Stimulated activated memory B cell treated with anti-CD40 and anti-IgM and Interleukin-4, amounts not matched to agents 10 μg/mL and 1 μg/mL and 100 μg/mL, for 72 hours (primary cell): ENCODE measurements around the gene CLBA1.

Experiments
- ATAC-seq: fragments of 150-1000 bp; cut with Tn5 transposase; 2 replicates; pipeline ENCODE4 v1.10.0; 2021
- H3K27ac Mint-ChIP-seq: one replicate; pipeline ENCODE4 v1.8.0; 2022; ENCODE audit warnings: mild to moderate bottlenecking, mixed read lengths
- H3K27me3 Mint-ChIP-seq: one replicate; pipeline ENCODE4 v1.8.0; 2022; ENCODE audit warnings: mixed read lengths
- H3K36me3 Mint-ChIP-seq: one replicate; pipeline ENCODE4 v1.8.0; 2022; ENCODE audit warnings: mixed read lengths
- H3K4me1 Mint-ChIP-seq: one replicate; pipeline ENCODE4 v1.8.0; 2022; ENCODE audit warnings: mixed read lengths
- H3K4me3 Mint-ChIP-seq: one replicate; pipeline ENCODE4 v1.8.0; 2022; ENCODE audit warnings: mild to moderate bottlenecking, moderate library complexity, mixed read lengths
- H3K9me3 Mint-ChIP-seq: one replicate; pipeline ENCODE4 v1.8.0; 2022; ENCODE audit warnings: mixed read lengths

The CLBA1 gene

DNA sequence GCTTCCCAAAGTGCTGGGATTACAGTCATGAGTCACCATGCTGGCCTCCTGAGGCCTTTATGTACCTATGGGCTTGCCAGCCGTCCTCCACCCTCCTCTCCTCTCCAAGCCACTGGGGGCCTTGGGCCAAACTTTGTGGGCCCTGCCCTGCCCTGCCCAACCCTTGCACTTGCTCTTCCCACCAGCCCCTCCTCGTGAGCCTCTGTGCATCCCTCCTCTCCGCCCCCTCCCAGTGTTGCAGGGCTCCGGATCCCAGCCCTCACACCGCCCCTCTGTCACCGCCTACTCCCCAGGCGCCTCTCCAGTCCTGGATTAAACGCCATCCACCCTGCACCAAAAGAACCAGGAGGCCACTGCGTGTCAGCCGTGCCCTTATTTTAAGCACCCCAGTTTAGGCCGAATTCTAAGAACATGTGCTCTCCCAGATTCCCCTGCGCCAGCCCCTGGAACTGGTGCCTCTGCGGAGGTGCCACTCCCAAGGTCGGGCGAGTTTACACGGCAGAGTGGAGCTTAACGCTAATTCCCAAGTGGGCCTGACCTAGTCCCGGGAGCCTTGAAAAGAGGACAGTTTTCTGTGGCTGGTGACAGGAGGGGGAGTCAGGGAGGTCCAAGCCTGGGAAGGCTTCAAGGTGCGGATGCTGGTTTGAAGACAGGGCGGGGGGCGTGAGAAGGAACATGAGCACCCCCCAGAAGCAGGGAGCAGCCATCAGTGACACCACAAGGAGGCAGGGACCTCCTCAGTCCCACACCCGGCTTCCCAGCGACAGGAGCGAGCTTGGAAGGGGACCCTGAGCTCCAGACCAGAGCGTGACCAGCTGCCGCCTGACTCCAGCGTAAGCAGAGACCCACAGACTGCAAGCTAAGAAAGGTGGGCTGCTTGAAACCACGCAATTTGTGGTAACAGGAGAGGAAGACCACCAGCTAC is 56.5 kb downstream of the CLBA1 start:
- ATAC-seq = no peak
- Mint-ChIP-seq H3K9me3 (no peaks in the 10 kb centered on the region), H3K4me3 (no peak overlapping the region), H3K27me3 (no peaks in the 10 kb centered on the region), H3K4me1 (peaks cover 24% of the 10 kb centered on the region), H3K27ac (no peak overlapping the region), H3K36me3 (no peaks in the 10 kb centered on the region)

DNA sequence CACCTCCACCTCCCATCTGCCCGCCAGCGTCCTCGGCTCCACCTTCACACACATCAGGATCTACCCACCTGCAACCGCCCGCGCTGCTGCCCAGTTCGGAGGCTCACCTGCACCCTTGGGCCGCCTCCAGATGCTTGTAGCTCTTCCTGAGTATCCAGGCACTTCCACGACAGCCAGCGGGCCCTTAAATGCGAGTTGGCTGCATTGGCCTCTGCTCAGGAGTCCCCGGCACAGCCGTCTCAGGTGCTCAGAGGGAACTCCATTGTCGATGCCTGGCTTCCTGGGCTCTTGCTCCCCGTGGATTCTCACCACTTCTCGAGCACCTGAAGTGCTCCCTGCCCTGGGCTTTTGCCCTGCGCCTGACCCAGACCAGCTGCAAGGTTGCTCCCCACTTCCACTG is 57.2 kb downstream of the CLBA1 start:
- H3K4me3 Mint-ChIP-seq = no peak overlapping the region
- no peaks in the 10 kb centered on the region for H3K27me3 Mint-ChIP-seq
- H3K27ac Mint-ChIP-seq = peak overlapping the region; percentile 41
- no peaks in the 10 kb centered on the region for H3K9me3 Mint-ChIP-seq
- peaks cover 31% of the 10 kb centered on the region for H3K4me1 Mint-ChIP-seq
- H3K36me3 Mint-ChIP-seq = no peaks in the 10 kb centered on the region
- ATAC-seq = no peak

DNA sequence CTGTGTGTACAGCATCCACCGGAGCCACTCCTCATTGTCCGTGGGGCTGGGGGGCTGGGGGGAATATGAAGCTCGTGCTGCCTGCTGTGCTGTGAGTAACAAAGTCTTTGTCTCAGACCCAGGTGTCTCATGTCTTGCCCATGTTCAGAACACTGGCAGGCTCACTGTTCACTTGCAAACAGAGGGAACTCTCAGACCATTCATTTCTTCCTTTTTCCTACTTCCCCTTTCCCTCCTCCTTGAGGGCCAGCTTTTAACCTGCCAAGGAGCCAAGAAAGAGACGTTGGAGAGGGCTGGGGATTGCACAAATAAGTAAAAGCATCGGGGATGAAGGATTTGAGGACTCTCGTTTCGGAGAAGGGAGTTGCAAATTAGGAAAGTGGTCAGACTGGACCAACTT is 58.1 kb downstream of the CLBA1 start:
- peaks cover 2% of the 10 kb centered on the region for H3K36me3 Mint-ChIP-seq
- peak overlapping the region; percentile 41 for H3K27ac Mint-ChIP-seq
- H3K9me3 Mint-ChIP-seq = no peaks in the 10 kb centered on the region
- no peak for ATAC-seq
- no peaks in the 10 kb centered on the region for H3K27me3 Mint-ChIP-seq
- peaks cover 36% of the 10 kb centered on the region for H3K4me1 Mint-ChIP-seq
- no peak overlapping the region for H3K4me3 Mint-ChIP-seq
